ENCODE results near the gene COL15A1. TPM values are rescaled to one million over a fixed set of nuclear protein-coding genes. Genes with fewer than 3 reads are reported as not detected.
"Not testable (repeated sequence)": the region's sequence is repeated elsewhere in the genome, so short reads cannot be mapped to it uniquely, and the experiment has no call there.

COL15A1 gene
- total and polyA plus RNA-seq, 2 donors: 42.0 to 136 TPM

DNA sequence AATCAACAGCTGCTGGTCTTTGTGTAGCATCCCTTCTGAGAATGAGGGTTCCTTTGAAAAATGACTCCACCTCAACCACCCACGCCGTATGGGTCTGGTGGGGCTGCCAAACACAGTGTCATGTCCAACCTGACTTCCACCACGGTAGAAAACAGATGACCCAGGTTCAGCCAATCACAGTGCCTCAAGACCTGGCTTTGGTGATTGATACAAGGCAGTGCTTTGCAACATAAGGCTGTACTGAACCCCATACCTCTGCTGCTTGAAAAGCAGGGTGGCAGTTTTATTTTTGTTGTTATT, 149.7 kb downstream of the COL15A1 start:
- Histone ChIP-seq H3K4me3 (ENCODE audit: low read depth, low read length) (no peak overlapping the region), H3K36me3 (ENCODE audit: insufficient read depth) (no peaks in the 10 kb centered on the region), H3K4me1 (ENCODE audit: insufficient read depth) (peaks cover 1% of the 10 kb centered on the region), H3K27ac (ENCODE audit: low read depth) (no peak overlapping the region)
- no peak for DNase-seq (ENCODE audit: extremely low spot score)
- 82% methylated on average over 3 of the region's 3 CpGs for WGBS

DNA sequence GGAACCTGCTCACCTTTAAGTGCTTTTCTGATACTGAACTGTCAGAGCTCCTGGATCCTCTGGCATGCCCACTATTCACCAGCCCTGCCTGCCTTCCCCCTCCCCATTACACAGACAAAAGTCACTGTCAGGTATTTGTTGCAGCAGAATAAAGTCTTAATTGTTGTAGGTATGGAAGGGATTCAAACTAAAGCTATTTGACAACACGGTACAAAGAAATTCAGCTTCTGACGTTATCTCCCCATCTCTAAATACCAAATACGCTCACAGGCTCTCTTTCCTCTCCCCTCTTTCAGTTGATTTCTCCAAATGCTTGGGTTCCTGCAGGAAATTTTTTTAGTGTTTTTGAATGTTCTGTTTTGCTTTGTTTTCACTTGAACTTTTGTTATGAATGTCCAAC, 151.9 kb downstream of the COL15A1 start:
- H3K4me3 ChIP-seq (ENCODE audit: low read depth, low read length): no peak overlapping the region
- H3K4me1 ChIP-seq (ENCODE audit: insufficient read depth): peaks cover 1% of the 10 kb centered on the region
- WGBS: 77% methylated on average over 3 of the region's 3 CpGs
- H3K27ac ChIP-seq (ENCODE audit: low read depth): no peak overlapping the region
- H3K36me3 ChIP-seq (ENCODE audit: insufficient read depth): no peaks in the 10 kb centered on the region
- no peak for DNase-seq (ENCODE audit: extremely low spot score)

DNA sequence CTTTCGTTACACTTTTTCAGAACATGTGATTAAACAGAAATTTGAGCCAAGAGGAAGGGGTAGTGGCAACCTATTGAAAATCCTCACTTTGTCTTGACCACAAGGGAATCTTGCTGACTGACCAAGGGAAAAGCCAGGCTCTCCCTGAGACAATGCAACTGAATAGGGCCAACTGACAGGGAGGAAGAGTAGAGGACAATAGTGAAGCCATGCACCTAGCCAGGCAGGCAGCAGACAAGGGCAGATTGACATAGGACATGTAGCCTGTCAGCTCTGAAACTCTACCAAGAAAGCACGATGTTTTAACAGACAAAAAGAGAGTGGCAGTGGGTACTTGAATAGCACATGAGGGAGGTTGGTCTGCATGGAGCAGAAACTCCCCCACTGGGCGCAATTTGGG, 152.7 kb downstream of the COL15A1 start:
- peaks cover 1% of the 10 kb centered on the region for H3K4me1 ChIP-seq (ENCODE audit: insufficient read depth)
- no peak overlapping the region for H3K4me3 ChIP-seq (ENCODE audit: low read depth, low read length)
- no peak for DNase-seq (ENCODE audit: extremely low spot score)
- 86% methylated on average over 3 of the region's 3 CpGs for WGBS
- H3K36me3 ChIP-seq (ENCODE audit: insufficient read depth): no peaks in the 10 kb centered on the region
- no peak overlapping the region for H3K27ac ChIP-seq (ENCODE audit: low read depth)

DNA sequence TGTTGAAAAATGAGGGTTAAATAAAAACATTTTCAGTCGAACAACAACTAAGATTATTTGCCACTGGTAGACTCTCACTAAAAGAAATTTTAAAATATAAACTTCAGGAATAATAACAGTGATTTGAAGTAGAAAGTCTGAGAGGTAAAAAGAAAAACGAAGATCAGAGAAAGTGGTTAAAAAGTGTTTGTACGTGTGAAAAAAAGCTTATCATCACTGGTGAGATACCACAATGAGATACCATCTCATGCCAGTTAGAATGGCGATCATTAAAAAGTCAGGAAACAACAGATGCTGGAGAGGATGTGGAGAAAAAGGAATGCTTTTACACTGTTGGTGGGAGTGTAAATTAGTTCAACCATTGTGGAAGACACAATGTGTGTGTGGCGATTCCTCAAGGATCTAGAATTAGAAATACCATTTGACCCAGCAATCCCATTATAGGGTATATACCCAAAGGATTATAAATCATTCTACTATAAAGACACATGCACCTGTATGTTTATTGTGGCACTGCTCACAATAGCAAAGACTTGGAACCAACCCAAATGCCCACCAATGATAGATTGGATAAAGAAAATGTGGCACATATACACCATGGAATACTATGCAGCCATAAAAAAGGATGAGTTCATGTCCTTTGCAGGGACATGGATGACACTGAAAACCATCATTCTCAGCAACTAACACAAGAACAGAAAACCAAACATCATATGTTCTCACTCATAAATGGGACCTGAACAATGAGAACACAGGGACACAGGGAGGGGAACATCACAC, 156.3 kb downstream of the COL15A1 start:
- not testable (repeated sequence) for H3K36me3 ChIP-seq (ENCODE audit: insufficient read depth); H3K4me3 ChIP-seq (ENCODE audit: low read depth, low read length); H3K27ac ChIP-seq (ENCODE audit: low read depth); H3K4me1 ChIP-seq (ENCODE audit: insufficient read depth); DNase-seq (ENCODE audit: extremely low spot score)
- 89% methylated on average over 5 of the region's 5 CpGs for WGBS

DNA sequence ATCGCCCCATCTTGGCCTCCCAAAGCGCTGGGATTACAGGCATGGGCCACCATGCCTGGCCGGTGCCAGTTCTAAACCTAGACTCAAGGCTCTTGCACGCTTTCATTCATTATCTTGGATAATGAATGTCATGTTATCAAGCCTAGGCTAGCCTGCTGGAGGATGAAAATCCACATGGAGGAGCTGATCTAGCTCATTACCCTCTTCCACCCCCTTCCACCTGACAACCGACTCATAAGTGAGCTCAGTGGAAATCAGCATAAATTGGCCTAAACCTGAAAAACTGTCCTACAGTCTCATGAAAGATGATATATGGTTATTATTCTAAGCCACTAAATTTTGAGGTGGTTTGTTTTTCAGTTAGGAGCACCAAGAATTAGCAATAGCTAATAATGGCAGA, 157.6 kb downstream of the COL15A1 start:
- Histone ChIP-seq H3K4me3 (ENCODE audit: low read depth, low read length) (no peak overlapping the region), H3K4me1 (ENCODE audit: insufficient read depth) (no peaks in the 10 kb centered on the region), H3K27ac (ENCODE audit: low read depth) (no peak overlapping the region), H3K36me3 (ENCODE audit: insufficient read depth) (no peaks in the 10 kb centered on the region)
- WGBS: 97% methylated on average over 5 of the region's 5 CpGs
- no peak for DNase-seq (ENCODE audit: extremely low spot score)

DNA sequence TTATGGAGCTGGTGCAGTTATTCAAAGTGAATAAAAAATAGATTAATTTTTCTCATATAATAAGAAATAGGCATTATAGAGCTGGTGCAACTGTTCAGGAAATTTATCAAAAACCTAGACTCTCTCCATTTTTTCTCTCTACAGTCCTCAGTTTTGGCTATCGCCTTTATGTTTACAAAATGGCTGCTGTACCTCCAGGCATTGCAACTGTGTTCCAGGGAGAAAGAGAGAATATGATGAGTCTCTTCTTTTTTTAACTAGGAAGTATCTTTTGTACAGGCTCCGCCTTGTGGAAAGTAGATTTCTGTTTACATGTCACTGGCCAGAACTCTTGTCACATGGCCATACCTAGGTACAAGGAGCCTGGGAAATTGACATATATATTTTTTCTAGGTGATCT, 158.1 kb downstream of the COL15A1 start:
- WGBS: 96% methylated on average over 2 of the region's 2 CpGs
- no peak overlapping the region for H3K27ac ChIP-seq (ENCODE audit: low read depth)
- no peak for DNase-seq (ENCODE audit: extremely low spot score)
- H3K36me3 ChIP-seq (ENCODE audit: insufficient read depth): no peaks in the 10 kb centered on the region
- H3K4me1 ChIP-seq (ENCODE audit: insufficient read depth): no peaks in the 10 kb centered on the region
- H3K4me3 ChIP-seq (ENCODE audit: low read depth, low read length): no peak overlapping the region

DNA sequence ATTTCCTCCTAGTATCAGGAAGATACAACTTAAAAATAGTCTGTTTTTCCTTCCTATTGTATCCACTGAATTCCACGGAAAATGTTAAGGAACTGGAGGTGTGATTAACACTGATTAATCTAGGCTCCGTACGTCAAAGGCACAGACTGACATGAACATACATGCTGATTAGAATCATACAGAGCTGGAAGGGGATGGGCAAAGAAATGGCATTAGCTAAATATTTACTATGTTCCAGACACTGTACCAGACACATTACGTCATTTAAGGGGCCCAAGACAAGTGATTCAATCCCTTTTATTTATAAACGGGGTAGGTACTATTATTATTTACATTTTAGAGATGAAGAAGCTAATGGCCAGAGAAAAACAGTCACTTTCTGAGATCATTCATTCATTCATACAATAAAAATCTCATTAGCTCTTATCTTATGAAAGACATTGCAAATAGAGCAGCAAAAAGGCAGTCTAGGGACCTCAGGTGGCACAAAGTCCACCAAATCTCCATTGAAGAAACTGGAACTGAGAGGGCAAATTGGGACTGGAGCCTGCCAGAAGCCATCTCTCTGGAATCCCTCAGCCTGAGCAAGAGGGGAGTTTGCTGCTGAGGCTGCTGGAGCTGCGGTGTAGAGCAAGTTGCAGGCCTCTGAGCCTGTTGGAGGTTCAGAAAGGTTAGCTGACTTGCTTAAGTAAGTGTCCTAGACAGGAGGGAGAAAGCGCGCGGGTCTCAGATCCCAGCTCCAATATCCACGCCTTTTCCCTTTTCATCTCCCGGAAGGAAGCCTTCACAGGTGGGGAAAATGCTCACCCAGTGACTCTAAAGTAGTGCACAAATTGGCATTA, 159.6 kb downstream of the COL15A1 start:
- H3K36me3 ChIP-seq (ENCODE audit: insufficient read depth): no peaks in the 10 kb centered on the region
- DNase-seq (ENCODE audit: extremely low spot score): no peak
- no peak overlapping the region for H3K27ac ChIP-seq (ENCODE audit: low read depth)
- WGBS: 51% methylated on average over 11 of the region's 11 CpGs
- H3K4me1 ChIP-seq (ENCODE audit: insufficient read depth): no peaks in the 10 kb centered on the region
- no peak overlapping the region for H3K4me3 ChIP-seq (ENCODE audit: low read depth, low read length)

DNA sequence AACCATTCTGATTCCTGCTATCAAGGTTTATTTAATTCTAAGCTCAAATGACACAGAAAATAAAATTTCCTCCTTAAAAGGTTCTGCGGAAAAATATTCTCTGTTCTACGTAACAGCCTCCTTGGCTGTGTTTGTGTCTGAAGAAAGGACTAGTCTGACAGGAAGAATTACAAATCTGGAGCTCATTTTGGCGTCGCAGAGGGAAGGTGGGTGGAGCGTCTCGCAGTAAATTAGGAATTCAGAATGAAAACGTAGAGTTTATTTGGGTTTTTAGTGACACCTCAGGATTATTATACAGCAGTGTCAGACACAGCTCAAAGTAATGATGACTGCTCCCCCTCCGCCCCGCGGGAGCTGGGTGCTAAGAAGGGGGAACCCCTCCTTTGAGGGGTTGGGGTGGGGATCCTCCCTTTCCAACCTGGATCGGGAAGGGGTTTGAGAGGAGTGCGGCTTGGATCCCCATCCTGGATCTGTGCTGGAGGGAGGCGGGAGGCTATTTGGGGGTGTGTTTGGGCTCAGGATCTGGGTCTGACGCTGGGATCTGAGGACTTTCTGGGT, 160.3 kb downstream of the COL15A1 start:
- no peaks in the 10 kb centered on the region for H3K4me1 ChIP-seq (ENCODE audit: insufficient read depth)
- H3K4me3 ChIP-seq (ENCODE audit: low read depth, low read length): peak overlapping the region; percentile 91
- no peaks in the 10 kb centered on the region for H3K36me3 ChIP-seq (ENCODE audit: insufficient read depth)
- H3K27ac ChIP-seq (ENCODE audit: low read depth): peak overlapping the region; percentile 87
- DNase-seq (ENCODE audit: extremely low spot score): peak; percentile 28
- 3% methylated on average over 14 of the region's 14 CpGs for WGBS

DNA sequence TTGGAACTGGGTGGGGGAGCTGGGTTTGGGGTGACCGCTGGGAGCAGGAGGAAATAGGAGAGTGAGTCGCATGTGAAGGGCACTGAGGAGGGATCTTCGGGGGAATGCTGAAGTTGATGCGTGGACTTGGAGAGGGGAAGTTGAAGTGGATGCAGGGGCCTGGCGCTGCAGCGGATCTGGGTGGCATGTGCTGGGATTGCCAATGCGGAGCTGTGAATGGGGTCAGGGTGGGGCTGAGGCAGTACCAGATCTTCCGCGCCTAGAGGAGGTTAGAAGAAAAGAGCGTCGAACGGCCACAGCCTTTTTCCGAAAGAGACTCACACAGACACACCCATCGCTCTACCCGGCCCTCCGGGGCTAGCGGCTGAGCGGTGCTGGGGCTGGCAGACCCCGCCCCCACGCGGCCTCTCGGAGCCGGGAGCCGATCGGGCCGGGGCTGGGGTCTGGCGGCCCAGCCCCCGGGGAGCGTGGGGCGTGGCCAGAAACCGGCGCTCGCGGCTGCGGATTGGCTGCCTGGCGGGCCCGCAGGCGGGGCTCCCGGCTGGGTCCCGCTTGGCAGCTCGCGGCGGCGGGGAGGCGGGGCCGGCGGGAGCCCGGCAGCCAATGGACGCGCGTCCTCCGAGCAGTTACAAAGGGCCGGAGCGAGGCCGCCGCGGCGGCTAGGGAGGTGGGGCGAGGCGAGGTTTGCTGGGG, 160.9 kb downstream of the COL15A1 start, which contains the start of gene TGFBR1:
Gene TGFBR1 (plus strand): TSS at position 655 of the 693 bp plus-strand sequence. CDS start 93 bp downstream, outside the sequence.
- H3K4me1 ChIP-seq (ENCODE audit: insufficient read depth): no peaks in the 10 kb centered on the region
- peak within 1 kb of the TSS; percentile 90 for H3K27ac ChIP-seq (ENCODE audit: low read depth)
- peak within 1 kb of the TSS; percentile 91 for H3K4me3 ChIP-seq (ENCODE audit: low read depth, low read length)
- H3K36me3 ChIP-seq (ENCODE audit: insufficient read depth): no peaks in the 10 kb centered on the region
- DNase-seq (ENCODE audit: extremely low spot score): peak; percentile 77
- under 1% methylated on average over 60 of the region's 60 CpGs for WGBS

DNA sequence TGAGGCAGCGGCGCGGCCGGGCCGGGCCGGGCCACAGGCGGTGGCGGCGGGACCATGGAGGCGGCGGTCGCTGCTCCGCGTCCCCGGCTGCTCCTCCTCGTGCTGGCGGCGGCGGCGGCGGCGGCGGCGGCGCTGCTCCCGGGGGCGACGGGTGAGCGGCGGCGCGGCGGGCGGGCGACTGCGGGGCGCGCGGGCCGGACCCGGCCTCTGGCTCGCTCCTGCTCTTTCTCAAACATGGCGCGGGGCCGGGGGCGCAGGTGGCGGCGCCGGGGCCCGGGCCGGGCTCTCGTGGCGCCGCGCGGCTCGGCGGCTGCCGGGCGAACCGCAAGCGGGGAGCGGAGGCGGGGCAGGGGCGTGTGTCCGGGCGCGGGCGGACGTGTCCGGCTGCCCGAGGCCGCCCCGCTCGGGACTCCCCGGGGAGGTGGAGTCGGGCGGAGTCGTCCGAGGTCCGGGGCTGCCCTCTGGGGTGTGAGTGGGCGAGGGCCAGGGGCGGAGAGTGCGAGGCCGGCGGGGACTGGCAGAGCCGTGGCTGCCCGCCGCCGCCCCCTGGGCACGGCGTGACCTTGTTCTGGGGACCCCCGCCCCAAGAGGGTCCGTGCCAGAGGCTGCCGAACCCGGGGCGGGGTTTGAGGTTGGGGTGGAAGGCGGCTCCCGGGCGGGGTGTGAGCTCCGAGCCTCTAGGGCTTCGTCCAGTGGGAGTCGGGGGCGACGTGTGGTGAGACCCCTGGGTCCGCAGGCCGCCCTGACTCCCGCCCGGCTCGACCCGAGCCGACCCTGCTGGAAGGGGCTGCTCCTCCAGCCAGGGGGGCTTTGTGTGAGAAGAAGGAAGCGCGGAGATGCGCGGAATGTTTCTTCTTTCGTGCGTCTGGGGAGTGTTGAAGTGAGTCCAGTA, 161.7 kb downstream of the COL15A1 start:
- no peak for DNase-seq (ENCODE audit: extremely low spot score)
- Histone ChIP-seq H3K4me3 (ENCODE audit: low read depth, low read length) (peak overlapping the region; percentile 91), H3K4me1 (ENCODE audit: insufficient read depth) (no peaks in the 10 kb centered on the region), H3K36me3 (ENCODE audit: insufficient read depth) (no peaks in the 10 kb centered on the region), H3K27ac (ENCODE audit: low read depth) (peak overlapping the region; percentile 90)
- WGBS: under 1% methylated on average over 116 of the region's 118 CpGs

DNA sequence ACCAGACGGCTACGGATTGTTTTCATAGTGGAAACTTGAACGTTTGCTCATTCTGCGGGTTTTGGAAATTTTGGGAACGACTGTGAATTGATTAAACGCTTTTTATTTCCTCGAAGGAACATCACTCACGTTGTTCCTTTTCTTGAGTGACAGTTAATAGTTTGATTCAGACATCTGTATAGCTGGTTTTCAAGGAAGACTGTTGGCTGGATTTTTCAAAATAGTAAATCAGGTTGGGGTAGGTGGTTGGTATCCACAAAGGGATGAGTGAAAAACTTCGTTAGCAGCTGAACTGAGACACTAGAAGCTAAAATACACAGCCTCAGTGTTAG, 162.3 kb downstream of the COL15A1 start:
- no peak for DNase-seq (ENCODE audit: extremely low spot score)
- no peaks in the 10 kb centered on the region for H3K36me3 ChIP-seq (ENCODE audit: insufficient read depth)
- H3K4me1 ChIP-seq (ENCODE audit: insufficient read depth): no peaks in the 10 kb centered on the region
- WGBS: 3% methylated on average over 9 of the region's 9 CpGs
- H3K27ac ChIP-seq (ENCODE audit: low read depth): no peak overlapping the region
- H3K4me3 ChIP-seq (ENCODE audit: low read depth, low read length): peak overlapping the region; percentile 91

DNA sequence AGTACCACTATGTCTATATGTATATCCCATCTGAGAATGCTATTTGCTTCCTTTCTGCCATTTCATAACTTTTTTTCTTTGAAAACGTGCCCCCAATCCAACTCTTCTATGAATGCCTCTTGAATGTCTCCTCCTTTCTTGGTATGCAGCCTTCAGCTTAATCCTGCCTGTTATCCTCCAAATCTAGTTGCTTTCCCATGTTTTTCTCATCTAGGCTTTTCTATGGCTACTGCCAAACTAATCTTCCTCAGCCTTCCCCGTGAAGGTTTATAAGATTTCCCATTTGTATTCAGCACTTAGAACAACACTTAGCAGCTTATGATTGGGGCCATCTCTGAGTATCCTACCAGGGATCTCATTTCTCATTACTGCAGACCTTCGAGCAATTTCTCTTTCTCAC, 163.7 kb downstream of the COL15A1 start:
- no peaks in the 10 kb centered on the region for H3K4me1 ChIP-seq (ENCODE audit: insufficient read depth)
- H3K27ac ChIP-seq (ENCODE audit: low read depth): no peak overlapping the region
- no peak for DNase-seq (ENCODE audit: extremely low spot score)
- no peak overlapping the region for H3K4me3 ChIP-seq (ENCODE audit: low read depth, low read length)
- WGBS: 19% methylated on average over 3 of the region's 3 CpGs
- H3K36me3 ChIP-seq (ENCODE audit: insufficient read depth): no peaks in the 10 kb centered on the region

DNA sequence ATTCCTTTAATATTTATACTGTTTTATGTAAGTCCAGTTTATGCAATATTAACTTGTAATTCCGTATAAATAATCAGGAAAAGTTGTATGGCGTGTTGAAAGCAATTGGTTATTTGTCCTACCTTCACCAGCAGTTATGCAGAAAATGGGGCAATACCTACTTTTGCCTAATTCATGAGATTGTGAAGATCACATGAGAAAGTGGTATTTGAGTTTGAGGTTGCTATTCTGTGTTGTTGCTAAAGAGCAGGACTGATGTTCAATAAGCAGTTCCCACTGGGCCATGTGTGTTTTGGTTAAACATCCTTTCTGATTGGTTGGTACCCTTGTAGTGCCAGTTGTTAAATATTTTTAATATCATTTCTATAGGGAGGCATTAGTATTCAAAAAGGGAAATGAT, 164.4 kb downstream of the COL15A1 start:
- no peak overlapping the region for H3K4me3 ChIP-seq (ENCODE audit: low read depth, low read length)

More for the DNA sequence above, 164.4 kb downstream of the COL15A1 start:
- no peak overlapping the region for H3K27ac ChIP-seq (ENCODE audit: low read depth)
- DNase-seq (ENCODE audit: extremely low spot score): no peak
- no peaks in the 10 kb centered on the region for H3K36me3 ChIP-seq (ENCODE audit: insufficient read depth)
- WGBS: 86% methylated on average over 2 of the region's 2 CpGs
- H3K4me1 ChIP-seq (ENCODE audit: insufficient read depth): no peaks in the 10 kb centered on the region

All from urinary bladder (tissue), 4 donors.